Measurements from ENCODE around the gene IFNA6.

IFNA6 gene

GRCh38 chr9:21348430-21348970 lies 2.2 kb downstream of the IFNA6 start:
- no peaks in the 10 kb centered on the region for H3K36me3 ChIP-seq (ENCODE audit: control insufficient read depth in 2 of 2, insufficient read depth in 1 of 2, low read length in 2 of 2)
- CTCF ChIA-PET: interaction anchor here (1.0 to 1.2 kb wide), 2 partner anchors 29 to 112 kb away, joined by 3 to 4 read pairs; no protein-coding TSS in a partner anchor

More at GRCh38 chr9:21348430-21348970, 2.2 kb downstream of the IFNA6 start:
- Histone ChIP-seq H3K4me1 (ENCODE audit: control insufficient read depth, insufficient read depth, low read length) (no peaks in the 10 kb centered on the region), H3K4me3 (ENCODE audit: low read depth, low read length) (no peak overlapping the region), H3K9me3 (ENCODE audit: control insufficient read depth, insufficient read depth, low read depth, low read length) (no peaks in the 10 kb centered on the region), H3K27ac (ENCODE audit: extremely low read depth, low read depth, low read length) (no peak overlapping the region)
- TF ChIP-seq GLI4 (tag by site-specific recombination; IDR thresholded peaks at IDR 0.05) (no peak), ZNF707 (tag by site-specific recombination; IDR thresholded peaks at IDR 0.05) (no peak), ZNF132 (tag by site-specific recombination; IDR thresholded peaks at IDR 0.05; ENCODE audit: borderline replicate concordance) (no peak), HOXA7 (CRISPR knock-in tag; IDR thresholded peaks at IDR 0.05; ENCODE audit: borderline replicate concordance) (no peak), KLF1 (tag by site-specific recombination; IDR thresholded peaks at IDR 0.05) (no peak), ZNF280D (tag by site-specific recombination; IDR thresholded peaks at IDR 0.05) (no peak), ZNF433 (tag by site-specific recombination; IDR thresholded peaks at IDR 0.05; ENCODE audit: low read depth) (no peak), HOXC10 (CRISPR knock-in tag; IDR thresholded peaks at IDR 0.05) (no peak), ZNF10 (tag by site-specific recombination; IDR thresholded peaks at IDR 0.05) (no peak), SCRT2 (tag by site-specific recombination; IDR thresholded peaks at IDR 0.05) (no peak), ZNF561 (tag by site-specific recombination; IDR thresholded peaks at IDR 0.05; ENCODE audit: borderline replicate concordance) (no peak), ZNF600 (tag by site-specific recombination; IDR thresholded peaks at IDR 0.05) (no peak), ZNF202 (tag by site-specific recombination; IDR thresholded peaks at IDR 0.05; ENCODE audit: borderline replicate concordance) (no peak), KLF9 (tag by site-specific recombination; IDR thresholded peaks at IDR 0.05; ENCODE audit: low read depth) (no peak)
- TF ChIP-seq, protein P1, sequence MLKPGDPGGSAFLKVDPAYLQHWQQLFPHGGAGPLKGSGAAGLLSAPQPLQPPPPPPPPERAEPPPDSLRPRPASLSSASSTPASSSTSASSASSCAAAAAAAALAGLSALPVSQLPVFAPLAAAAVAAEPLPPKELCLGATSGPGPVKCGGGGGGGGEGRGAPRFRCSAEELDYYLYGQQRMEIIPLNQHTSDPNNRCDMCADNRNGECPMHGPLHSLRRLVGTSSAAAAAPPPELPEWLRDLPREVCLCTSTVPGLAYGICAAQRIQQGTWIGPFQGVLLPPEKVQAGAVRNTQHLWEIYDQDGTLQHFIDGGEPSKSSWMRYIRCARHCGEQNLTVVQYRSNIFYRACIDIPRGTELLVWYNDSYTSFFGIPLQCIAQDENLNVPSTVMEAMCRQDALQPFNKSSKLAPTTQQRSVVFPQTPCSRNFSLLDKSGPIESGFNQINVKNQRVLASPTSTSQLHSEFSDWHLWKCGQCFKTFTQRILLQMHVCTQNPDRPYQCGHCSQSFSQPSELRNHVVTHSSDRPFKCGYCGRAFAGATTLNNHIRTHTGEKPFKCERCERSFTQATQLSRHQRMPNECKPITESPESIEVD (tag by site-specific recombination; IDR thresholded peaks at IDR 0.05): no peak
- TF ChIP-seq, protein P2, sequence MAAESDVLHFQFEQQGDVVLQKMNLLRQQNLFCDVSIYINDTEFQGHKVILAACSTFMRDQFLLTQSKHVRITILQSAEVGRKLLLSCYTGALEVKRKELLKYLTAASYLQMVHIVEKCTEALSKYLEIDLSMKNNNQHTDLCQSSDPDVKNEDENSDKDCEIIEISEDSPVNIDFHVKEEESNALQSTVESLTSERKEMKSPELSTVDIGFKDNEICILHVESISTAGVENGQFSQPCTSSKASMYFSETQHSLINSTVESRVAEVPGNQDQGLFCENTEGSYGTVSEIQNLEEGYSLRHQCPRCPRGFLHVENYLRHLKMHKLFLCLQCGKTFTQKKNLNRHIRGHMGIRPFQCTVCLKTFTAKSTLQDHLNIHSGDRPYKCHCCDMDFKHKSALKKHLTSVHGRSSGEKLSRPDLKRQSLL (tag by site-specific recombination; IDR thresholded peaks at IDR 0.05): no peak
- TF ChIP-seq, protein P3, sequence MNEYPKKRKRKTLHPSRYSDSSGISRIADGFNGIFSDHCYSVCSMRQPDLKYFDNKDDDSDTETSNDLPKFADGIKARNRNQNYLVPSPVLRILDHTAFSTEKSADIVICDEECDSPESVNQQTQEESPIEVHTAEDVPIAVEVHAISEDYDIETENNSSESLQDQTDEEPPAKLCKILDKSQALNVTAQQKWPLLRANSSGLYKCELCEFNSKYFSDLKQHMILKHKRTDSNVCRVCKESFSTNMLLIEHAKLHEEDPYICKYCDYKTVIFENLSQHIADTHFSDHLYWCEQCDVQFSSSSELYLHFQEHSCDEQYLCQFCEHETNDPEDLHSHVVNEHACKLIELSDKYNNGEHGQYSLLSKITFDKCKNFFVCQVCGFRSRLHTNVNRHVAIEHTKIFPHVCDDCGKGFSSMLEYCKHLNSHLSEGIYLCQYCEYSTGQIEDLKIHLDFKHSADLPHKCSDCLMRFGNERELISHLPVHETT (tag by site-specific recombination; IDR thresholded peaks at IDR 0.05): no peak
- TF ChIP-seq, protein P4, sequence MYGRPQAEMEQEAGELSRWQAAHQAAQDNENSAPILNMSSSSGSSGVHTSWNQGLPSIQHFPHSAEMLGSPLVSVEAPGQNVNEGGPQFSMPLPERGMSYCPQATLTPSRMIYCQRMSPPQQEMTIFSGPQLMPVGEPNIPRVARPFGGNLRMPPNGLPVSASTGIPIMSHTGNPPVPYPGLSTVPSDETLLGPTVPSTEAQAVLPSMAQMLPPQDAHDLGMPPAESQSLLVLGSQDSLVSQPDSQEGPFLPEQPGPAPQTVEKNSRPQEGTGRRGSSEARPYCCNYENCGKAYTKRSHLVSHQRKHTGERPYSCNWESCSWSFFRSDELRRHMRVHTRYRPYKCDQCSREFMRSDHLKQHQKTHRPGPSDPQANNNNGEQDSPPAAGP (tag by site-specific recombination; IDR thresholded peaks at IDR 0.05): no peak
- TF ChIP-seq, protein P5, sequence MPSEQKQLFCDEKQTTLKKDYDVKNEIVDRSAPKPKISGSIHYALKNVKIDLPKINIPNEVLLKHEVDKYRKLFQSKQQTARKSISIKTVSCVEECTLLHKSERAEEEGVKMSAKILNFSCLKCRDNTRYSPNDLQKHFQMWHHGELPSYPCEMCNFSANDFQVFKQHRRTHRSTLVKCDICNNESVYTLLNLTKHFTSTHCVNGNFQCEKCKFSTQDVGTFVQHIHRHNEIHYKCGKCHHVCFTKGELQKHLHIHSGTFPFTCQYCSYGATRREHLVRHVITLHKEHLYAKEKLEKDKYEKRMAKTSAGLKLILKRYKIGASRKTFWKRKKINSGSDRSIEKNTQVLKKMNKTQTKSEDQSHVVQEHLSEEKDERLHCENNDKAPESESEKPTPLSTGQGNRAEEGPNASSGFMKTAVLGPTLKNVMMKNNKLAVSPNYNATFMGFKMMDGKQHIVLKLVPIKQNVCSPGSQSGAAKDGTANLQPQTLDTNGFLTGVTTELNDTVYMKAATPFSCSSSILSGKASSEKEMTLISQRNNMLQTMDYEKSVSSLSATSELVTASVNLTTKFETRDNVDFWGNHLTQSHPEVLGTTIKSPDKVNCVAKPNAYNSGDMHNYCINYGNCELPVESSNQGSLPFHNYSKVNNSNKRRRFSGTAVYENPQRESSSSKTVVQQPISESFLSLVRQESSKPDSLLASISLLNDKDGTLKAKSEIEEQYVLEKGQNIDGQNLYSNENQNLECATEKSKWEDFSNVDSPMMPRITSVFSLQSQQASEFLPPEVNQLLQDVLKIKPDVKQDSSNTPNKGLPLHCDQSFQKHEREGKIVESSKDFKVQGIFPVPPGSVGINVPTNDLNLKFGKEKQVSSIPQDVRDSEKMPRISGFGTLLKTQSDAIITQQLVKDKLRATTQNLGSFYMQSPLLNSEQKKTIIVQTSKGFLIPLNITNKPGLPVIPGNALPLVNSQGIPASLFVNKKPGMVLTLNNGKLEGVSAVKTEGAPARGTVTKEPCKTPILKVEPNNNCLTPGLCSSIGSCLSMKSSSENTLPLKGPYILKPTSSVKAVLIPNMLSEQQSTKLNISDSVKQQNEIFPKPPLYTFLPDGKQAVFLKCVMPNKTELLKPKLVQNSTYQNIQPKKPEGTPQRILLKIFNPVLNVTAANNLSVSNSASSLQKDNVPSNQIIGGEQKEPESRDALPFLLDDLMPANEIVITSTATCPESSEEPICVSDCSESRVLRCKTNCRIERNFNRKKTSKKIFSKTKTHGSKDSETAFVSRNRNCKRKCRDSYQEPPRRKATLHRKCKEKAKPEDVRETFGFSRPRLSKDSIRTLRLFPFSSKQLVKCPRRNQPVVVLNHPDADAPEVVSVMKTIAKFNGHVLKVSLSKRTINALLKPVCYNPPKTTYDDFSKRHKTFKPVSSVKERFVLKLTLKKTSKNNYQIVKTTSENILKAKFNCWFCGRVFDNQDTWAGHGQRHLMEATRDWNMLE (tag by site-specific recombination; conservative IDR thresholded peaks at IDR 0.05; ENCODE audit: low read depth): no peak
- POLR2A ChIA-PET: interaction anchor here (1.7 kb wide), 1 partner anchor 13 kb away, joined by 4 read pairs; the partner anchor contains the start of gene KLHL9

All from HEK293 (cell line).